Left ventricle myocardium inferior (tissue), 1 donor: Measurements from ENCODE around the gene ARF3. TPM values are rescaled to one million over a fixed set of nuclear protein-coding genes. Genes with fewer than 3 reads are reported as not detected.

ENCODE experiments used
- DNase-seq: peaks from one replicate; pipeline ENCODE4 v3.0.0-alpha.2; 2020
- H3K27ac ChIP-seq: fragments of 200-600 bp; replicated peaks from 2 replicates; pipeline ENCODE4 v1.8.0; 2021
- H3K27me3 ChIP-seq: fragments of 200-600 bp; 2 replicates; pipeline ENCODE4 v1.8.0; 2021; ENCODE audit warnings: low read depth
- H3K36me3 ChIP-seq: fragments of 200-600 bp; 2 replicates; pipeline ENCODE4 v1.8.0; 2021
- H3K4me1 ChIP-seq: fragments of 200-600 bp; 2 replicates; pipeline ENCODE4 v1.8.0; 2021
- H3K4me3 ChIP-seq: fragments of 200-600 bp; 2 replicates; pipeline ENCODE4 v1.8.0; 2021; ENCODE audit warnings: mild to moderate bottlenecking, moderate library complexity
- H3K9me3 ChIP-seq: fragments of 200-600 bp; replicated peaks from 2 replicates; pipeline ENCODE4 v1.8.0; 2021
- CTCF ChIP-seq: fragments of 200-600 bp; IDR thresholded peaks from 2 replicates; pipeline ENCODE4 v1.8.0; 2021; ENCODE audit warnings: antibody characterized with exemption, mild to moderate bottlenecking, borderline replicate concordance
- intact Hi-C: fragments of 100-400 bp; cut with micrococcal nuclease; formaldehyde crosslinking; loops from one replicate; pipeline ENCODE4 v1.11.0; 2022
- total RNA-seq: library from RNA; stranded (reverse); fragmentation: NEBNext Ultra II Directional; extraction: Animal tissue kit (Norgen Biotek cat#: 25700); gene quantifications from one replicate; pipeline ENCODE4 v1.2.1, GENCODE V29; 2021
- donor health status: DM: no; HTN: yes; CAD: no; lungs with severe emphysema.

Gene ARF3
- total RNA-seq, 1 donor from 2014 or later = 49.6 TPM

GRCh38 chr12:48930475-48930874 lies 26.8 kb downstream of the ARF3 start:
- peaks cover 42% of the 10 kb centered on the region for H3K36me3 ChIP-seq
- intact Hi-C loops = no loop called here
- H3K4me1 ChIP-seq = peaks cover 4% of the 10 kb centered on the region
- H3K4me3 ChIP-seq = no peak overlapping the region
- no peak overlapping the region for H3K27ac ChIP-seq
- no peak for TF ChIP-seq CTCF
- no peak for DNase-seq
- no peaks in the 10 kb centered on the region for H3K27me3 ChIP-seq
- no peaks in the 10 kb centered on the region for H3K9me3 ChIP-seq

DNA sequence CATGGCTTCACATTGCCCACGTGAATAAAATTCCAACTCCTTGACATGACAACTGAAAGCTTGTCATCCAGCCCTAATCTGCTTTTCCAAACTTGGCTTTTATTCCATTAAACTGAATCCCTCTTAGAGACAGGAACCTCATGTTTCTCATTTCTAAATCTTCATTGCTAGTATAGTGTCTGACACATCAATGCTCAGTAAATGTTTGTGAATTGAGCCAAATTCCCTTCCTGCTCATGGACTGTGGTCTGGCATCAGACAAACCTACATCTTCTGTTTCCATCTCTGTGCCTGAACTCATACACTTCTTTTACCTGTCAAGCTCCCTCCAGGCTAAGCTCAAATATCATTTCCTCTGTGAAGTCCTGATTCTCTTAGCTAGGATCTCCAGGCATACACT lies 27.7 kb downstream of the ARF3 start:
- intact Hi-C loops = no loop called here

GRCh38 chr12:48927261-48927660 lies 30.0 kb downstream of the ARF3 start:
- peaks cover 20% of the 10 kb centered on the region for H3K36me3 ChIP-seq
- H3K27ac ChIP-seq = no peak overlapping the region
- H3K4me1 ChIP-seq = peaks cover 17% of the 10 kb centered on the region
- H3K27me3 ChIP-seq = no peaks in the 10 kb centered on the region
- H3K9me3 ChIP-seq = no peaks in the 10 kb centered on the region
- intact Hi-C loops = no loop called here
- DNase-seq = no peak
- H3K4me3 ChIP-seq = no peak overlapping the region
- no peak for TF ChIP-seq CTCF

More for the DNA sequence above, 27.7 kb downstream of the ARF3 start:
- Histone ChIP-seq H3K27ac (no peak overlapping the region), H3K36me3 (peaks cover 36% of the 10 kb centered on the region), H3K4me3 (no peak overlapping the region), H3K9me3 (no peaks in the 10 kb centered on the region), H3K4me1 (peaks cover 13% of the 10 kb centered on the region), H3K27me3 (no peaks in the 10 kb centered on the region)
- no peak for TF ChIP-seq CTCF
- no peak for DNase-seq

GRCh38 chr12:48925304-48926011 lies 31.8 kb downstream of the ARF3 start, which contains the start of gene FKBP11:
FKBP11 (minus strand) TSS chr12:48925492; CDS start chr12:48925428, 64 bp downstream.
- Histone ChIP-seq H3K27me3 (no peaks in the 10 kb centered on the region), H3K4me1 (peaks cover 17% of the 10 kb centered on the region), H3K4me3 (peak within 1 kb of the TSS; percentile 86), H3K27ac (peak within 1 kb of the TSS; percentile 36), H3K36me3 (peaks cover 6% of the 10 kb centered on the region), H3K9me3 (no peaks in the 10 kb centered on the region)
- peak; percentile 53 for DNase-seq
- no peak for TF ChIP-seq CTCF
- intact Hi-C loops = no loop called here

GRCh38 chr12:48924617-48925303 lies 32.5 kb downstream of the ARF3 start:
- peak; percentile 57 for TF ChIP-seq CTCF
- H3K36me3 ChIP-seq = no peaks in the 10 kb centered on the region
- DNase-seq = peak; percentile 20
- no peaks in the 10 kb centered on the region for H3K9me3 ChIP-seq
- H3K4me3 ChIP-seq = peak overlapping the region; percentile 86
- intact Hi-C loops = no loop called here
- H3K27ac ChIP-seq = peak overlapping the region; percentile 36
- peaks cover 17% of the 10 kb centered on the region for H3K4me1 ChIP-seq
- no peaks in the 10 kb centered on the region for H3K27me3 ChIP-seq
